ENCODE data around the gene CLDN17.

GRCh38 chr21:30146558-30147282 is 19.9 kb downstream of the CLDN17 start:
- TF ChIP-seq BHLHE40 (IDR thresholded peaks at IDR 0.05; ENCODE audit: borderline replicate concordance): no peak
- TF ChIP-seq NFRKB (IDR thresholded peaks at IDR 0.05): no peak
- TF ChIP-seq FOXM1 (IDR thresholded peaks at IDR 0.05; ENCODE audit: borderline replicate concordance): no peak
- TF ChIP-seq ZNF384 (IDR thresholded peaks at IDR 0.05): no peak
- TF ChIP-seq SUZ12 (IDR thresholded peaks at IDR 0.05): no peak
- TF ChIP-seq FOXA1 (IDR thresholded peaks at IDR 0.05): no peak

All from HEK293T (cell line).